ENCODE data around the gene PLAGL2. TPM values are rescaled to one million over a fixed set of nuclear protein-coding genes. Genes with fewer than 3 reads are reported as not detected.

PLAGL2 gene
- total and polyA plus RNA-seq, 9 of the 15 experiments (the other 6 are each of a cell fraction or from before 2014, with no cell fraction given), result 3.1 to 24.3 (median 6.4) TPM

GRCh38 chr20:32206760-32207625 is 550 bp downstream of the PLAGL2 start:
- peak; percentile 65 for FAIRE-seq
- Histone ChIP-seq H3K9ac (ENCODE audit: insufficient read depth in 1 of 2, low read depth in 2 of 2, low read length in 2 of 2) (peak overlapping the region; percentile 98 to 99), H3K4me3 (peak overlapping the region; percentile 99), H3K36me3 (ENCODE audit: control insufficient read depth, insufficient read depth, low read length) (peaks cover 69% of the 10 kb centered on the region), H2AFZ (ENCODE audit: low read depth, low read length) (peak overlapping the region; percentile 71), H4K20me1 (replicated peaks; ENCODE audit: control insufficient read depth, insufficient read depth, low read length) (peaks cover 16% of the 10 kb centered on the region), H3K9me3 (replicated peaks; ENCODE audit: control insufficient read depth, insufficient read depth, low read depth, low read length) (no peaks in the 10 kb centered on the region), H3K27ac (ENCODE audit: extremely low read depth, low read depth, low read length) (peak overlapping the region; percentile 89), H3K9me1 (ENCODE audit: control insufficient read depth, insufficient read depth, low read length) (no peaks in the 10 kb centered on the region), H3K4me1 (replicated peaks in 1 of 2; ENCODE audit: control insufficient read depth in 2 of 2, insufficient read depth in 2 of 2, low read length in 2 of 2) (peaks cover 18 to 39% of the 10 kb centered on the region in 2 experiments), H3K79me2 (ENCODE audit: control insufficient read depth, insufficient read depth, low read length) (peaks cover 90% of the 10 kb centered on the region), H3K27me3 (ENCODE audit: control insufficient read depth in 2 of 2, insufficient read depth in 2 of 2, low read length in 2 of 2) (no peaks in the 10 kb centered on the region), H3K4me2 (ENCODE audit: insufficient read depth, low read length) (peak overlapping the region; percentile 98)
- WGBS (ENCODE audit: insufficient coverage, low coverage, missing lambda C conversion rate), result 3% methylated on average over 14 of the region's 40 CpGs
- ChIA-PET CTCF (ENCODE audit: low intra/inter-chr PET ratio) (interaction anchor here (1.0 kb wide), 1 partner anchor 51 kb away, joined by 3 read pairs; no protein-coding TSS in a partner anchor), POLR2A (interaction anchor here (0.5 to 0.6 kb wide), 2 partner anchors 61 to 74 kb away, joined by 3 read pairs; no protein-coding TSS in a partner anchor)
- DNase-seq (ENCODE audit: extremely low read depth in 1 of 4, low spot score in 3 of 4), result peak in 3 of 4 experiments; percentile 81 to 84 (median 83)
- peak; percentile 54 for ATAC-seq
- in situ Hi-C loops (cut with MboI), result no loop called here
- intact Hi-C loops (cut with micrococcal nuclease), result loop anchor here (10.0 kb wide), 1 partner anchor 148 kb away; the partner anchor contains the start of gene ASXL1
- no TSS peak for BruUV-seq (replicated peaks)
- TF ChIP-seq ZFX (CRISPR knock-in tag; IDR thresholded peaks at IDR 0.05) (no peak; the same call in 1 of the 2 replicates), TAL1 (IDR thresholded peaks at IDR 0.05) (peak; percentile 79), ZC3H11A (IDR thresholded peaks at IDR 0.05; ENCODE audit: low read depth, low read length) (no peak), ZNF398 (CRISPR knock-in tag; IDR thresholded peaks at IDR 0.05) (no peak), TCF3 (CRISPR knock-in tag; IDR thresholded peaks at IDR 0.05) (peak; percentile 82), TEAD4 (IDR thresholded peaks at IDR 0.05; ENCODE audit: low read length) (peak; percentile 60), TEAD4 (CRISPR knock-in tag; IDR thresholded peaks at IDR 0.05; ENCODE audit: borderline replicate concordance) (no peak), ARNT (IDR thresholded peaks at IDR 0.05) (0 out of 4 replicates have a peak, but pooled peaks of 1 of the 2 experiments have one; percentile 17), CBFA2T3 (IDR thresholded peaks at IDR 0.05) (peak; percentile 88), DPF2 (IDR thresholded peaks at IDR 0.05) (peak; percentile 76)
- TF ChIP-seq, protein P1, sequence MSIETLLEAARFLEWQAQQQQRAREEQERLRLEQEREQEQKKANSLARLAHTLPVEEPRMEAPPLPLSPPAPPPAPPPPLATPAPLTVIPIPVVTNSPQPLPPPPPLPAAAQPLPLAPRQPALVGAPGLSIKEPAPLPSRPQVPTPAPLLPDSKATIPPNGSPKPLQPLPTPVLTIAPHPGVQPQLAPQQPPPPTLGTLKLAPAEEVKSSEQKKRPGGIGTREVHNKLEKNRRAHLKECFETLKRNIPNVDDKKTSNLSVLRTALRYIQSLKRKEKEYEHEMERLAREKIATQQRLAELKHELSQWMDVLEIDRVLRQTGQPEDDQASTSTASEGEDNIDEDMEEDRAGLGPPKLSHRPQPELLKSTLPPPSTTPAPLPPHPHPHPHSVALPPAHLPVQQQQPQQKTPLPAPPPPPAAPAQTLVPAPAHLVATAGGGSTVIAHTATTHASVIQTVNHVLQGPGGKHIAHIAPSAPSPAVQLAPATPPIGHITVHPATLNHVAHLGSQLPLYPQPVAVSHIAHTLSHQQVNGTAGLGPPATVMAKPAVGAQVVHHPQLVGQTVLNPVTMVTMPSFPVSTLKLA (conservative IDR thresholded peaks at IDR 0.05), result no peak
- TF ChIP-seq, protein P2, sequence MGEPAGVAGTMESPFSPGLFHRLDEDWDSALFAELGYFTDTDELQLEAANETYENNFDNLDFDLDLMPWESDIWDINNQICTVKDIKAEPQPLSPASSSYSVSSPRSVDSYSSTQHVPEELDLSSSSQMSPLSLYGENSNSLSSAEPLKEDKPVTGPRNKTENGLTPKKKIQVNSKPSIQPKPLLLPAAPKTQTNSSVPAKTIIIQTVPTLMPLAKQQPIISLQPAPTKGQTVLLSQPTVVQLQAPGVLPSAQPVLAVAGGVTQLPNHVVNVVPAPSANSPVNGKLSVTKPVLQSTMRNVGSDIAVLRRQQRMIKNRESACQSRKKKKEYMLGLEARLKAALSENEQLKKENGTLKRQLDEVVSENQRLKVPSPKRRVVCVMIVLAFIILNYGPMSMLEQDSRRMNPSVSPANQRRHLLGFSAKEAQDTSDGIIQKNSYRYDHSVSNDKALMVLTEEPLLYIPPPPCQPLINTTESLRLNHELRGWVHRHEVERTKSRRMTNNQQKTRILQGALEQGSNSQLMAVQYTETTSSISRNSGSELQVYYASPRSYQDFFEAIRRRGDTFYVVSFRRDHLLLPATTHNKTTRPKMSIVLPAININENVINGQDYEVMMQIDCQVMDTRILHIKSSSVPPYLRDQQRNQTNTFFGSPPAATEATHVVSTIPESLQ (CRISPR knock-in tag; IDR thresholded peaks at IDR 0.05), result 0 out of 2 replicates have a peak, but pooled peaks have one; percentile 47
